Fibroblast of pulmonary artery (primary cell): Measurements from ENCODE around the gene ZNF652.

Experiments
- DNase-seq: peaks from one replicate; pipeline ENCODE4 v3.0.0-alpha.2; 2010; ENCODE audit warnings: low read depth
- H3K4me3 ChIP-seq: replicated peaks from 2 replicates; pipeline ENCODE4 v1.5.1; 2011; ENCODE audit warnings: low read depth, mild to moderate bottlenecking, control low read depth, low read length, moderate library complexity
- CTCF ChIP-seq: IDR thresholded peaks from 2 replicates; pipeline ENCODE4 v1.5.1; 2011; ENCODE audit warnings: mild to moderate bottlenecking, control low read depth, low read length, inconsistent platforms; ENCODE audit errors: missing control alignments

The ZNF652 gene

DNA sequence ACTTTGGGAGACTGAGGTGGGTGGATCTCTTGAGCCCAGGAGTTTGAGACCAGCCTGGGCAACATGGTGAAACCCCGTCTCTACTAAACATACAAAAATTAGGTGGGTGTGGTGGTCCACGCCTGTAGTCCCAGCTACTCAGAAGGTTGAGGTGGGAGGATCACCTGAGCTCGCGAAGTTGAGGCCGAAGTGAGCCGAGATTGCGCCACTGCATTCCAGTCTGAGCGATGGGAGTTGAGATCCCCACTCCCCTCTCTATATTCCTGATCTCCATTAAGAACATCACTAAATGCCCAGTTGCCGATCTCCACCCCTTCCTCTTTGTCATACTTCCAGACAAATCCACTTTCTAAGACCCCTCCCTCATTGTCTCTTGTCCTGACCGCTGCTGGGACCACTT lies 24.3 kb upstream of the ZNF652 start:
- no peak for TF ChIP-seq CTCF
- DNase-seq: no peak
- no peak overlapping the region for H3K4me3 ChIP-seq

DNA sequence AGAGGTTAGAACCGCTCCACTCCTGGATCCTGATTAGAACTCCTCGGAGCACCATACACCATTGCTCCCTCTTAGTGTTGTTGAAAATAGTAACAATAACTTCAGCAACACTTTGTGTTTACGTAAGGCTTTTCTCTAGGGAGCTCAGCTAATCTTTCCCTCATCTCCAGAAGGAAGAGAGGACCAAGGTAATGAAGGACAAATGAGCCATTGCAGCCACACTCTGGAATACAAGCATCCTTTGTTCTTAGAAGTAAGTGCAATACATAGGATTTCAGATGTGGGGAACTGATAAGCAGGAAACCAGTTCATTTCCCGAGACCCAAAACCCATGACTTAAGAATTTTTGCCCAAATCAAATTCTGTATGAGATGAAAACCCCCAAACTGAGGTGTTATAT lies 22.9 kb upstream of the ZNF652 start:
- no peak overlapping the region for H3K4me3 ChIP-seq
- no peak for DNase-seq
- no peak for TF ChIP-seq CTCF

- no peak overlapping the region for H3K4me3 ChIP-seq
- no peak for TF ChIP-seq CTCF
These were observed 21.0 kb upstream of the ZNF652 start for GRCh38 chr17:49383060-49383459.

DNA sequence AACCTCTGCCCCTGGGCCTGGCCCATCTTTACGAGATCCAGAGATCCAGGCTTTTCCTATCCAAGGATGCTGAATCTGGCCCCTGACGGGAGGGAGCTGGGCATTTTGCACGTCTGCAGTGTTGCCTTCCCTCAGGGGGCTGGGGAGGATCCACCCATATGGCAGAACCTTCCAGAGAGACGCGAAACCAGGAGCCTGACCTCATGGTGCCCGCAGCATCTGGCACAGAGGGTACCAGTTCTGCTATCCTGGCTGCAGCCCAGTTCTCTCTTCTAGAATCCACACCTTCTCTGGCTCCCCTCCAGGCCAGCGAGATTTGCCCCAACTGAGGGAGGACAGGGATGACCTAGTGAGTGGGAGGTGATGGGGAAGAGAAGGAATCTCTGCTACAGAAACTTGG lies 20.5 kb upstream of the ZNF652 start:
- DNase-seq: no peak
- TF ChIP-seq CTCF: no peak
- H3K4me3 ChIP-seq: no peak overlapping the region

More at GRCh38 chr17:49383060-49383459, 21.0 kb upstream of the ZNF652 start:
- no peak for DNase-seq

GRCh38 chr17:49381793-49382192 lies 19.7 kb upstream of the ZNF652 start:
- no peak for DNase-seq
- no peak for TF ChIP-seq CTCF
- no peak overlapping the region for H3K4me3 ChIP-seq

DNA sequence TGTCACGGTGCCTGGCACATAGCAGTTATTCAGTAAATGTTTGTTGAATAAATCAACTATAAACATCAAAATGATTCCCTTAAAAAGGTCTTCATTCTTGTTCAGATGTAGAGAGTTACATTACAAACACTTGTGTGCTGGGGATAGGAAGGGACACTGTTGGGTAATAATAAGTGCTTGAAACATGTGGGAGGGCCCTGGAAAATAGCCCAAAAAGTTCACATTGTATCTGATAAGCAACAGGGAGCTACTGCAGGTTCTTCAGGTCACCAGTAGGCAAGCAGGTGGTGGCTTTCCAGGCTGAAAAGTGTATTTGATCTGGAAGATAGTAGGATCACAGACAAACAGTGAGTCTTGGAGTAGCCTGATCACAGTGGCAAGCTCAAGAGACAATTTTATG lies 19.0 kb upstream of the ZNF652 start:
- no peak for TF ChIP-seq CTCF
- H3K4me3 ChIP-seq: no peak overlapping the region
- DNase-seq: no peak

- DNase-seq: no peak
- no peak overlapping the region for H3K4me3 ChIP-seq
These were observed 17.9 kb upstream of the ZNF652 start for GRCh38 chr17:49379926-49380325.

More at GRCh38 chr17:49379926-49380325, 17.9 kb upstream of the ZNF652 start:
- no peak for TF ChIP-seq CTCF
